GM21619 (cell line): ENCODE measurements around the gene ZDHHC14.

Experiments
- ATAC-seq: cut with Tn5 transposase; IDR thresholded peaks from one replicate; pipeline ENCODE4 v1.9.1; 2021; ENCODE audit not compliant: unreplicated experiment

ZDHHC14 gene

GRCh38 chr6:157655139-157655538 is 274.1 kb downstream of the ZDHHC14 start:
- no peak for ATAC-seq

- no peak for ATAC-seq
Measured at GRCh38 chr6:157656437-157656997, 275.5 kb downstream of the ZDHHC14 start.

GRCh38 chr6:157657754-157658153 is 276.8 kb downstream of the ZDHHC14 start:
- no peak for ATAC-seq

- no peak for ATAC-seq
Measured at GRCh38 chr6:157658301-157658700, 277.3 kb downstream of the ZDHHC14 start.

GRCh38 chr6:157659536-157660271 is 278.7 kb downstream of the ZDHHC14 start:
- ATAC-seq, result no peak

- ATAC-seq, result no peak
Measured at GRCh38 chr6:157660414-157660813, 279.4 kb downstream of the ZDHHC14 start.

- ATAC-seq, result no peak
Measured at GRCh38 chr6:157661652-157662051, 280.7 kb downstream of the ZDHHC14 start.

- ATAC-seq, result no peak
Measured at GRCh38 chr6:157663261-157663660, 282.3 kb downstream of the ZDHHC14 start.

- ATAC-seq, result no peak
Measured at GRCh38 chr6:157665180-157665579, 284.2 kb downstream of the ZDHHC14 start.

GRCh38 chr6:157666729-157667128 is 285.7 kb downstream of the ZDHHC14 start:
- ATAC-seq, result no peak

- no peak for ATAC-seq
Measured at GRCh38 chr6:157667211-157668008, 286.4 kb downstream of the ZDHHC14 start.

GRCh38 chr6:157668009-157668401 is 287.0 kb downstream of the ZDHHC14 start:
- no peak for ATAC-seq

- ATAC-seq, result no peak
Measured at GRCh38 chr6:157668713-157669112, 287.7 kb downstream of the ZDHHC14 start.

GRCh38 chr6:157669323-157669722 is 288.3 kb downstream of the ZDHHC14 start:
- no peak for ATAC-seq

- no peak for ATAC-seq
Measured at GRCh38 chr6:157669747-157670216, 288.8 kb downstream of the ZDHHC14 start.

GRCh38 chr6:157670466-157671186 is 289.6 kb downstream of the ZDHHC14 start:
- ATAC-seq, result no peak

- no peak for ATAC-seq
Measured at GRCh38 chr6:157672726-157673412, 291.9 kb downstream of the ZDHHC14 start.

- no peak for ATAC-seq
Measured at GRCh38 chr6:157673596-157673995, 292.6 kb downstream of the ZDHHC14 start.

GRCh38 chr6:157674061-157674460 is 293.1 kb downstream of the ZDHHC14 start:
- ATAC-seq, result no peak

GRCh38 chr6:157675831-157676230 is 294.8 kb downstream of the ZDHHC14 start:
- no peak for ATAC-seq

GRCh38 chr6:157676241-157676640 is 295.3 kb downstream of the ZDHHC14 start:
- ATAC-seq, result no peak
